Activated CD8-positive, alpha-beta T cell treated with anti-CD3 and anti-CD28 coated beads for 36 hours (primary cell): Measurements from ENCODE around the gene CEACAM6. TPM values are rescaled to one million over a fixed set of nuclear protein-coding genes. Genes with fewer than 3 reads are reported as not detected.

ENCODE experiments used
- ATAC-seq: fragments of 200-7000 bp; cut with Tn5 transposase; one replicate; pipeline ENCODE4 v1.10.0; 2021; ENCODE audit warnings: mild to moderate bottlenecking, moderate library complexity
- CTCF ChIA-PET: fragments of 350-600 bp; sonication (Branson Sonifier 250); formaldehyde crosslinking; loops from one replicate; lab custom pipeline; 2021; ENCODE audit warnings: antibody characterized with exemption; lab: Charles Lee
- POLR2A ChIA-PET: fragments of 350-600 bp; sonication (Branson Sonifier 250); formaldehyde crosslinking; loops from one replicate; lab custom pipeline; 2021; ENCODE audit warnings: antibody characterized with exemption; lab: Charles Lee
- DNase-seq: peaks from one replicate; pipeline ENCODE4 v3.0.0-alpha.2; 2020
- H3K27ac Mint-ChIP-seq: one replicate; pipeline ENCODE4 v1.8.0; 2021; ENCODE audit warnings: mild to moderate bottlenecking, mixed read lengths
- H3K27me3 Mint-ChIP-seq: one replicate; pipeline ENCODE4 v1.8.0; 2021; ENCODE audit warnings: mixed read lengths
- H3K36me3 Mint-ChIP-seq: one replicate; pipeline ENCODE4 v1.8.0; 2021; ENCODE audit warnings: low read depth, mixed read lengths
- H3K4me1 Mint-ChIP-seq: one replicate; pipeline ENCODE4 v1.8.0; 2021; ENCODE audit warnings: low read depth, mixed read lengths
- H3K4me3 Mint-ChIP-seq: one replicate; pipeline ENCODE4 v1.8.0; 2021; ENCODE audit warnings: mild to moderate bottlenecking, moderate library complexity, mixed read lengths
- H3K9me3 Mint-ChIP-seq: one replicate; pipeline ENCODE4 v1.8.0; 2021; ENCODE audit warnings: mixed read lengths
- intact Hi-C: fragments of 100-400 bp; cut with micrococcal nuclease; formaldehyde crosslinking; loops from one replicate; pipeline ENCODE4 v1.10.0; 2022
- total RNA-seq, 2 experiments: library from RNA; stranded (reverse); gene quantifications; one replicate each; pipeline ENCODE4 v1.2.3, GENCODE V29; 2021
- TF ChIP-seq, protein P1 (sequence below): fragments of 200-600 bp; IDR thresholded peaks from one replicate; pipeline ENCODE4 v1.8.0; 2022; ENCODE audit warnings: antibody characterized with exemption, mild to moderate bottlenecking

Gene CEACAM6
- total RNA-seq, 2 experiments from 2014 or later: not detected

- Mint-ChIP-seq H3K27me3 (peaks cover 34% of the 10 kb centered on the region), H3K4me3 (no peak overlapping the region), H3K9me3 (no peaks in the 10 kb centered on the region), H3K27ac (no peak overlapping the region), H3K4me1 (no peaks in the 10 kb centered on the region), H3K36me3 (no peaks in the 10 kb centered on the region)
- TF ChIP-seq, protein P1, sequence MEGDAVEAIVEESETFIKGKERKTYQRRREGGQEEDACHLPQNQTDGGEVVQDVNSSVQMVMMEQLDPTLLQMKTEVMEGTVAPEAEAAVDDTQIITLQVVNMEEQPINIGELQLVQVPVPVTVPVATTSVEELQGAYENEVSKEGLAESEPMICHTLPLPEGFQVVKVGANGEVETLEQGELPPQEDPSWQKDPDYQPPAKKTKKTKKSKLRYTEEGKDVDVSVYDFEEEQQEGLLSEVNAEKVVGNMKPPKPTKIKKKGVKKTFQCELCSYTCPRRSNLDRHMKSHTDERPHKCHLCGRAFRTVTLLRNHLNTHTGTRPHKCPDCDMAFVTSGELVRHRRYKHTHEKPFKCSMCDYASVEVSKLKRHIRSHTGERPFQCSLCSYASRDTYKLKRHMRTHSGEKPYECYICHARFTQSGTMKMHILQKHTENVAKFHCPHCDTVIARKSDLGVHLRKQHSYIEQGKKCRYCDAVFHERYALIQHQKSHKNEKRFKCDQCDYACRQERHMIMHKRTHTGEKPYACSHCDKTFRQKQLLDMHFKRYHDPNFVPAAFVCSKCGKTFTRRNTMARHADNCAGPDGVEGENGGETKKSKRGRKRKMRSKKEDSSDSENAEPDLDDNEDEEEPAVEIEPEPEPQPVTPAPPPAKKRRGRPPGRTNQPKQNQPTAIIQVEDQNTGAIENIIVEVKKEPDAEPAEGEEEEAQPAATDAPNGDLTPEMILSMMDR: peak; percentile 92
- DNase-seq (peak; percentile 74), ATAC-seq (peak; percentile 56)
- POLR2A ChIA-PET: interaction anchor here (1.0 kb wide), 1 partner anchor 18 kb away, joined by 3 read pairs; no protein-coding TSS in a partner anchor
- CTCF ChIA-PET: interaction anchor here (0.7 to 7.8 kb wide), 33 partner anchors 8 to 312 kb away, joined by 3 to 262 read pairs (median 5); partner anchors contain the start of genes CEACAM6 and CEACAM7
- intact Hi-C loops: loop anchor here (1.0 kb wide), 1 partner anchor 29 kb away; no protein-coding TSS in a partner anchor
Measured at GRCh38 chr19:41792513-41793413, 37.4 kb downstream of the CEACAM6 start.

DNA sequence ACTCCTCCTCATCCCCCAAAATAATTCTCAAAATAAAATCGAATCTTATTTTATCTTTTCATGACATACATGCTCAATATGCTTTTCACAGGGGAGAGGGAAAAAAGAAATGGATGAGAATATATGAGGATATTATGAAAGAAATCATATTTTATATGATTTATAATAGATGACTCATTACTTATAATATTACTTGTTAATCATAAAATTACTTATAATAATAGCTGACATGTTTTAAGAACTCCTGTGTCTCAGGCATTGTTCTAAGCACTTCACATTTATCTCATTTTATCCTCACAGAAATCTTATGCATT is 38.0 kb downstream of the CEACAM6 start:
- TF ChIP-seq, protein P1: no peak
- Mint-ChIP-seq H3K4me1 (no peaks in the 10 kb centered on the region), H3K27ac (no peak overlapping the region), H3K27me3 (peaks cover 34% of the 10 kb centered on the region), H3K9me3 (no peaks in the 10 kb centered on the region), H3K4me3 (no peak overlapping the region), H3K36me3 (no peaks in the 10 kb centered on the region)
- DNase-seq (no peak), ATAC-seq (no peak)
- ChIA-PET CTCF (interaction anchor here (0.7 to 7.8 kb wide), 30 partner anchors 8 to 311 kb away, joined by 3 to 262 read pairs (median 5); partner anchors contain the start of gene CEACAM6), POLR2A (interaction anchor here (1.0 kb wide), 1 partner anchor 18 kb away, joined by 3 read pairs; no protein-coding TSS in a partner anchor)
- intact Hi-C loops: loop anchor here (1.0 kb wide), 1 partner anchor 28 kb away; no protein-coding TSS in a partner anchor

GRCh38 chr19:41795031-41795461 is 39.7 kb downstream of the CEACAM6 start:
- peak; percentile 82 for DNase-seq
- CTCF ChIA-PET: interaction anchor here (0.6 to 7.8 kb wide), 30 partner anchors 9 to 209 kb away, joined by 3 to 262 read pairs (median 4); partner anchors contain the start of genes CEACAM6 and RABAC1
- no peaks in the 10 kb centered on the region for H3K9me3 Mint-ChIP-seq

GRCh38 chr19:41796362-41796761 is 41.0 kb downstream of the CEACAM6 start, which contains the start of gene CEACAM3:
Gene CEACAM3 (plus strand): TSS chr19:41796587. CDS start chr19:41796678, 91 bp downstream.
- ATAC-seq (no peak), DNase-seq (no peak)
- Mint-ChIP-seq H3K4me3 (no peak within 1 kb of the TSS), H3K27ac (no peak within 1 kb of the TSS), H3K9me3 (no peaks in the 10 kb centered on the region), H3K4me1 (peaks cover under 1% of the 10 kb centered on the region), H3K27me3 (peaks cover 21% of the 10 kb centered on the region), H3K36me3 (no peaks in the 10 kb centered on the region)
- intact Hi-C loops: no loop called here
- TF ChIP-seq, protein P1: no peak
- ChIA-PET CTCF (interaction anchor here (1.1 to 7.8 kb wide), 9 partner anchors 10 to 161 kb away, joined by 3 to 262 read pairs (median 8); partner anchors contain the start of gene CEACAM6), POLR2A (interaction anchor here (1.1 to 1.2 kb wide), 2 partner anchors 17 to 63 kb away, joined by 3 to 6 read pairs; partner anchors contain the start of gene RPS19)

More at GRCh38 chr19:41795031-41795461, 39.7 kb downstream of the CEACAM6 start:
- Mint-ChIP-seq H3K27ac (no peak overlapping the region), H3K27me3 (peaks cover 27% of the 10 kb centered on the region), H3K4me3 (no peak overlapping the region), H3K36me3 (no peaks in the 10 kb centered on the region), H3K4me1 (no peaks in the 10 kb centered on the region)
- intact Hi-C loops: no loop called here
- ATAC-seq: peak; percentile 96
- TF ChIP-seq, protein P1: peak; percentile 86
- POLR2A ChIA-PET: interaction anchor here (1.1 to 1.2 kb wide), 2 partner anchors 19 to 64 kb away, joined by 3 to 6 read pairs; partner anchors contain the start of gene RPS19
